ENCODE data around the gene TRAPPC6A. TPM values are rescaled to one million over a fixed set of nuclear protein-coding genes. Genes with fewer than 3 reads are reported as not detected.

Gene TRAPPC6A
- total RNA-seq, 1 experiment from 2014 or later, result 32.2 TPM

- no peak overlapping the region for H3K9ac ChIP-seq (ENCODE audit: low read length)
- no peak overlapping the region for H3K27ac ChIP-seq (ENCODE audit: low read length)
- H3K36me3 ChIP-seq (ENCODE audit: insufficient read depth, low read length), result no peaks in the 10 kb centered on the region
- H3K9me2 ChIP-seq (replicated peaks; ENCODE audit: insufficient read depth, low read length), result no peaks in the 10 kb centered on the region
- H3K4me1 ChIP-seq (ENCODE audit: low read length), result no peaks in the 10 kb centered on the region
- no peaks in the 10 kb centered on the region for H3K9me3 ChIP-seq (ENCODE audit: low read length)
- H3K79me2 ChIP-seq (ENCODE audit: low read length), result no peaks in the 10 kb centered on the region
- DNase-seq, result no peak
- no peak overlapping the region for H3K4me3 ChIP-seq (ENCODE audit: low read length)
- no peak overlapping the region for H2AFZ ChIP-seq (ENCODE audit: low read length)
- no peaks in the 10 kb centered on the region for H3K27me3 ChIP-seq (ENCODE audit: low read length)
- peaks cover 18% of the 10 kb centered on the region; the same call in 1 of the 2 replicates for H4K20me1 ChIP-seq (ENCODE audit: insufficient read depth, low read depth, low read length)
- no peak overlapping the region for H3K4me2 ChIP-seq (ENCODE audit: low read depth, low read length, poor library complexity, severe bottlenecking)
Observed at GRCh38 chr19:45171211-45171623, 6.8 kb downstream of the TRAPPC6A start.

GRCh38 chr19:45170146-45171106 lies 7.6 kb downstream of the TRAPPC6A start:
- no peaks in the 10 kb centered on the region for H3K36me3 ChIP-seq (ENCODE audit: insufficient read depth, low read length)
- no peaks in the 10 kb centered on the region for H3K79me2 ChIP-seq (ENCODE audit: low read length)
- no peaks in the 10 kb centered on the region for H3K27me3 ChIP-seq (ENCODE audit: low read length)
- H3K4me3 ChIP-seq (ENCODE audit: low read length), result no peak overlapping the region
- H3K4me2 ChIP-seq (ENCODE audit: low read depth, low read length, poor library complexity, severe bottlenecking), result no peak overlapping the region
- no peak for DNase-seq
- no peak overlapping the region for H3K27ac ChIP-seq (ENCODE audit: low read length)
- H3K9ac ChIP-seq (ENCODE audit: low read length), result no peak overlapping the region
- H3K9me3 ChIP-seq (ENCODE audit: low read length), result no peaks in the 10 kb centered on the region
- peaks cover 18% of the 10 kb centered on the region; the same call in 1 of the 2 replicates for H4K20me1 ChIP-seq (ENCODE audit: insufficient read depth, low read depth, low read length)
- no peaks in the 10 kb centered on the region for H3K4me1 ChIP-seq (ENCODE audit: low read length)
- no peak overlapping the region for H2AFZ ChIP-seq (ENCODE audit: low read length)
- no peaks in the 10 kb centered on the region for H3K9me2 ChIP-seq (replicated peaks; ENCODE audit: insufficient read depth, low read length)

- H3K27ac ChIP-seq (ENCODE audit: low read length), result no peak overlapping the region
- no peak overlapping the region for H3K9ac ChIP-seq (ENCODE audit: low read length)
- peaks cover under 1% of the 10 kb centered on the region; the same call in 1 of the 2 replicates for H3K4me1 ChIP-seq (ENCODE audit: low read length)
- no peaks in the 10 kb centered on the region for H3K9me2 ChIP-seq (replicated peaks; ENCODE audit: insufficient read depth, low read length)
- no peaks in the 10 kb centered on the region for H3K27me3 ChIP-seq (ENCODE audit: low read length)
- H3K9me3 ChIP-seq (ENCODE audit: low read length), result no peaks in the 10 kb centered on the region
- H2AFZ ChIP-seq (ENCODE audit: low read length), result no peak overlapping the region
- no peak overlapping the region for H3K4me2 ChIP-seq (ENCODE audit: low read depth, low read length, poor library complexity, severe bottlenecking)
- H3K4me3 ChIP-seq (ENCODE audit: low read length), result no peak overlapping the region
- DNase-seq, result no peak
- H4K20me1 ChIP-seq (ENCODE audit: insufficient read depth, low read depth, low read length), result peaks cover 22% of the 10 kb centered on the region; the same call in 1 of the 2 replicates
- H3K79me2 ChIP-seq (ENCODE audit: low read length), result no peaks in the 10 kb centered on the region
- H3K36me3 ChIP-seq (ENCODE audit: insufficient read depth, low read length), result no peaks in the 10 kb centered on the region
Observed at GRCh38 chr19:45169602-45170001, 8.4 kb downstream of the TRAPPC6A start.

GRCh38 chr19:45168767-45169351 lies 9.2 kb downstream of the TRAPPC6A start:
- no peak for DNase-seq
- Histone ChIP-seq H3K79me2 (ENCODE audit: low read length) (no peaks in the 10 kb centered on the region), H3K27ac (ENCODE audit: low read length) (no peak overlapping the region), H2AFZ (ENCODE audit: low read length) (no peak overlapping the region), H3K9me2 (replicated peaks; ENCODE audit: insufficient read depth, low read length) (no peaks in the 10 kb centered on the region), H3K4me3 (ENCODE audit: low read length) (no peak overlapping the region), H3K4me2 (ENCODE audit: low read depth, low read length, poor library complexity, severe bottlenecking) (no peak overlapping the region), H3K9me3 (ENCODE audit: low read length) (no peaks in the 10 kb centered on the region), H3K4me1 (ENCODE audit: low read length) (peaks cover 7% of the 10 kb centered on the region), H4K20me1 (ENCODE audit: insufficient read depth, low read depth, low read length) (peaks cover 22% of the 10 kb centered on the region; the same call in 1 of the 2 replicates), H3K27me3 (ENCODE audit: low read length) (no peaks in the 10 kb centered on the region), H3K9ac (ENCODE audit: low read length) (no peak overlapping the region), H3K36me3 (ENCODE audit: insufficient read depth, low read length) (no peaks in the 10 kb centered on the region)

- H3K27me3 ChIP-seq (ENCODE audit: low read length), result no peaks in the 10 kb centered on the region
- H3K36me3 ChIP-seq (ENCODE audit: insufficient read depth, low read length), result no peaks in the 10 kb centered on the region
- no peak overlapping the region for H2AFZ ChIP-seq (ENCODE audit: low read length)
- H4K20me1 ChIP-seq (ENCODE audit: insufficient read depth, low read depth, low read length), result peaks cover 19% of the 10 kb centered on the region; the same call in 1 of the 2 replicates
- DNase-seq, result no peak
- H3K9me3 ChIP-seq (ENCODE audit: low read length), result no peaks in the 10 kb centered on the region
- H3K79me2 ChIP-seq (ENCODE audit: low read length), result no peaks in the 10 kb centered on the region
- no peak overlapping the region for H3K9ac ChIP-seq (ENCODE audit: low read length)
- peaks cover 7% of the 10 kb centered on the region for H3K4me1 ChIP-seq (ENCODE audit: low read length)
- H3K4me2 ChIP-seq (ENCODE audit: low read depth, low read length, poor library complexity, severe bottlenecking), result no peak overlapping the region
- no peak overlapping the region for H3K27ac ChIP-seq (ENCODE audit: low read length)
- no peak overlapping the region for H3K4me3 ChIP-seq (ENCODE audit: low read length)
- H3K9me2 ChIP-seq (replicated peaks; ENCODE audit: insufficient read depth, low read length), result no peaks in the 10 kb centered on the region
Observed at GRCh38 chr19:45166723-45167252, 11.2 kb downstream of the TRAPPC6A start.

GRCh38 chr19:45164577-45165335 lies 13.3 kb downstream of the TRAPPC6A start:
- H2AFZ ChIP-seq (ENCODE audit: low read length), result no peak overlapping the region
- H3K4me2 ChIP-seq (ENCODE audit: low read depth, low read length, poor library complexity, severe bottlenecking), result no peak overlapping the region

GRCh38 chr19:45163751-45164460 lies 14.1 kb downstream of the TRAPPC6A start:
- H3K9me3 ChIP-seq (ENCODE audit: low read length), result no peaks in the 10 kb centered on the region
- no peaks in the 10 kb centered on the region for H3K79me2 ChIP-seq (ENCODE audit: low read length)
- no peak overlapping the region for H3K27ac ChIP-seq (ENCODE audit: low read length)
- no peak for DNase-seq
- H3K9ac ChIP-seq (ENCODE audit: low read length), result peak overlapping the region; percentile 11; the same call in 1 of the 2 replicates
- no peak overlapping the region for H3K4me2 ChIP-seq (ENCODE audit: low read depth, low read length, poor library complexity, severe bottlenecking)
- H3K4me1 ChIP-seq (ENCODE audit: low read length), result peaks cover 7% of the 10 kb centered on the region
- H3K9me2 ChIP-seq (replicated peaks; ENCODE audit: insufficient read depth, low read length), result no peaks in the 10 kb centered on the region
- H3K4me3 ChIP-seq (ENCODE audit: low read length), result no peak overlapping the region
- H2AFZ ChIP-seq (ENCODE audit: low read length), result no peak overlapping the region
- H3K36me3 ChIP-seq (ENCODE audit: insufficient read depth, low read length), result no peaks in the 10 kb centered on the region
- peaks cover 10% of the 10 kb centered on the region; the same call in 1 of the 2 replicates for H4K20me1 ChIP-seq (ENCODE audit: insufficient read depth, low read depth, low read length)
- no peaks in the 10 kb centered on the region for H3K27me3 ChIP-seq (ENCODE audit: low read length)

More at GRCh38 chr19:45164577-45165335, 13.3 kb downstream of the TRAPPC6A start:
- no peaks in the 10 kb centered on the region for H3K79me2 ChIP-seq (ENCODE audit: low read length)
- no peaks in the 10 kb centered on the region for H3K9me3 ChIP-seq (ENCODE audit: low read length)
- peaks cover 7% of the 10 kb centered on the region for H3K4me1 ChIP-seq (ENCODE audit: low read length)
- peaks cover 8% of the 10 kb centered on the region; the same call in 1 of the 2 replicates for H4K20me1 ChIP-seq (ENCODE audit: insufficient read depth, low read depth, low read length)
- no peaks in the 10 kb centered on the region for H3K9me2 ChIP-seq (replicated peaks; ENCODE audit: insufficient read depth, low read length)
- H3K27ac ChIP-seq (ENCODE audit: low read length), result no peak overlapping the region
- no peaks in the 10 kb centered on the region for H3K27me3 ChIP-seq (ENCODE audit: low read length)
- peak; percentile 50 for DNase-seq
- H3K36me3 ChIP-seq (ENCODE audit: insufficient read depth, low read length), result no peaks in the 10 kb centered on the region
- H3K4me3 ChIP-seq (ENCODE audit: low read length), result no peak overlapping the region
- H3K9ac ChIP-seq (ENCODE audit: low read length), result peak overlapping the region; percentile 11; the same call in 1 of the 2 replicates
